Small intestine (tissue), 7 donors: ENCODE measurements around the gene SSMEM1. TPM values are rescaled to one million over a fixed set of nuclear protein-coding genes. Genes with fewer than 3 reads are reported as not detected.
A peak's percentile ranks its signal among the peaks of the same experiment; 100 is the strongest.
"Not testable (repeated sequence)": the region's sequence is repeated elsewhere in the genome, so short reads cannot be mapped to it uniquely, and the experiment has no call there.

Experiments
- DNase-seq, 2 donors: peaks; one replicate each; pipeline versions ENCODE4 v3.0.0 to v3.0.0-alpha.2; 2013
- FAIRE-seq: peaks from 2 replicates; lab custom pipeline; 2012; peaks lifted over from hg19 to GRCh38; lab: Jason Lieb, UNC
- H3K27ac ChIP-seq, 3 donors: one replicate each; pipeline ENCODE4 v1.5.1; 2013; ENCODE audit warnings: low read length in 2 of 3, mild to moderate bottlenecking in 2 of 3, control low read depth in 1 of 3, inconsistent platforms in 1 of 3, low read depth in 1 of 3, moderate library complexity in 1 of 3
- H3K27me3 ChIP-seq, 3 donors: one replicate each; pipeline ENCODE4 v1.6.1; 2013; ENCODE audit warnings: low read length in 3 of 3, inconsistent platforms in 1 of 3; ENCODE audit not compliant: control insufficient read depth in 3 of 3, insufficient read depth in 3 of 3
- H3K36me3 ChIP-seq, 3 donors: one replicate each; pipeline ENCODE4 v1.6.1; 2013; ENCODE audit warnings: low read length in 3 of 3, inconsistent platforms in 1 of 3, low read depth in 1 of 3, mild to moderate bottlenecking in 1 of 3, moderate library complexity in 1 of 3; ENCODE audit not compliant: control insufficient read depth in 3 of 3, insufficient read depth in 2 of 3
- H3K4me1 ChIP-seq, 3 donors: one replicate each; pipeline ENCODE4 v1.6.1; 2013; ENCODE audit warnings: low read length in 2 of 3, inconsistent platforms in 1 of 3, low read depth in 1 of 3, mild to moderate bottlenecking in 1 of 3, moderate library complexity in 1 of 3; ENCODE audit not compliant: control insufficient read depth in 3 of 3, insufficient read depth in 2 of 3
- H3K4me3 ChIP-seq, 3 donors: one replicate each; pipeline ENCODE4 v1.5.1; 2013; ENCODE audit warnings: low read length in 3 of 3, control low read depth in 1 of 3, inconsistent platforms in 1 of 3, low read depth in 1 of 3, mild to moderate bottlenecking in 1 of 3, moderate library complexity in 1 of 3
- H3K9me3 ChIP-seq, 2 donors: one replicate each; pipeline ENCODE4 v1.6.1; 2013; ENCODE audit warnings: low read depth in 1 of 2, low read length in 1 of 2; ENCODE audit not compliant: control insufficient read depth in 2 of 2, insufficient read depth in 1 of 2
- WGBS, 3 donors: extraction: QIAGEN DNeasy Blood & Tissue Kit; methylation state at CpG; one replicate each; pipeline ENCODE4 v1.1.7; 2013; 5-methylcytosine and 5-hydroxymethylcytosine counted together
- polyA plus RNA-seq, 4 donors: library from polyadenylated mRNA; stranded (reverse) in 3 of 4; unstranded in 1 of 4; fragments of 200-250 nt in 3 of 4; fragments of 120-200 nt in 1 of 4; gene quantifications; one replicate each; pipeline versions ENCODE4 v1.2.1 to v1.2.3, GENCODE V29; 2013
- donor health status: healthy with polysubstance abuse.
- donor health status: control.
- donor health status: control.
- donor health status: Bipolar disorder and iron deficiency.
- donor health status: healthy.

SSMEM1 gene
- polyA plus RNA-seq, 4 donors: not detected

GRCh38 chr7:130243486-130243885, 35.8 kb downstream of the SSMEM1 start:
- H3K9me3 ChIP-seq, H3K36me3 ChIP-seq, H3K4me1 ChIP-seq, H3K27me3 ChIP-seq, H3K27ac ChIP-seq, H3K4me3 ChIP-seq, FAIRE-seq: not testable (repeated sequence)
- peak in 1 of 2 donors; percentile 10 for DNase-seq
- WGBS, 3 donors: 7 to 9% (median 7%) methylated on average over 1 of the region's 1 CpG

GRCh38 chr7:130246491-130246890, 38.8 kb downstream of the SSMEM1 start:
- WGBS, 3 donors: 87 to 100% (median 93%) methylated on average over 1 of the region's 1 CpG
- not testable (repeated sequence) for DNase-seq

GRCh38 chr7:130248842-130249241, 41.2 kb downstream of the SSMEM1 start:
- H3K4me1 ChIP-seq, FAIRE-seq: not testable (repeated sequence)
- WGBS, 3 donors: 96 to 97% (median 96%) methylated on average over 5 of the region's 5 CpGs

More at GRCh38 chr7:130246491-130246890, 38.8 kb downstream of the SSMEM1 start:
- H3K4me1 ChIP-seq, H3K27me3 ChIP-seq, H3K9me3 ChIP-seq, FAIRE-seq, H3K27ac ChIP-seq, H3K4me3 ChIP-seq, H3K36me3 ChIP-seq: not testable (repeated sequence)

GRCh38 chr7:130249626-130250025, 42.0 kb downstream of the SSMEM1 start:
- H3K27me3 ChIP-seq, FAIRE-seq, DNase-seq, H3K4me3 ChIP-seq, H3K27ac ChIP-seq, H3K4me1 ChIP-seq, H3K36me3 ChIP-seq, H3K9me3 ChIP-seq: not testable (repeated sequence)
- 87 to 89% (median 87%) methylated on average over 3 of the region's 3 CpGs for WGBS, 3 donors

More at GRCh38 chr7:130248842-130249241, 41.2 kb downstream of the SSMEM1 start:
- H3K4me3 ChIP-seq, H3K9me3 ChIP-seq, DNase-seq, H3K27ac ChIP-seq, H3K36me3 ChIP-seq, H3K27me3 ChIP-seq: not testable (repeated sequence)

- FAIRE-seq: no peak
- WGBS, 3 donors: 79 to 84% (median 84%) methylated on average over 6 of the region's 6 CpGs
Observed at GRCh38 chr7:130254555-130254954, 46.9 kb downstream of the SSMEM1 start.

GRCh38 chr7:130256704-130257103, 49.0 kb downstream of the SSMEM1 start:
- Histone ChIP-seq H3K27me3 (peaks cover 0 to 8% (median 0%) of the 10 kb centered on the region in 3 donors), H3K27ac (no peak overlapping the region), H3K9me3 (peaks cover 2 to 45% of the 10 kb centered on the region in 2 donors), H3K4me3 (no peak overlapping the region), H3K36me3 (no peaks in the 10 kb centered on the region), H3K4me1 (no peaks in the 10 kb centered on the region)
- WGBS, 3 donors: 77 to 86% (median 81%) methylated on average over 2 of the region's 2 CpGs
- no peak for FAIRE-seq
- no peak for DNase-seq

More at GRCh38 chr7:130254555-130254954, 46.9 kb downstream of the SSMEM1 start:
- no peak overlapping the region for H3K27ac ChIP-seq
- no peak for DNase-seq
- no peak overlapping the region for H3K4me3 ChIP-seq
- H3K4me1 ChIP-seq: no peaks in the 10 kb centered on the region
- H3K27me3 ChIP-seq: peaks cover 0 to 5% (median 0%) of the 10 kb centered on the region in 3 donors
- H3K36me3 ChIP-seq: no peaks in the 10 kb centered on the region
- H3K9me3 ChIP-seq: peaks cover 2 to 30% of the 10 kb centered on the region in 2 donors

- Histone ChIP-seq H3K27ac (no peak overlapping the region), H3K27me3 (peaks cover 0 to 8% (median 0%) of the 10 kb centered on the region in 3 donors), H3K4me1 (no peaks in the 10 kb centered on the region), H3K9me3 (peaks cover 2 to 45% of the 10 kb centered on the region in 2 donors), H3K36me3 (no peaks in the 10 kb centered on the region), H3K4me3 (no peak overlapping the region)
- FAIRE-seq (no peak), DNase-seq (no peak)
- 39 to 71% (median 48%) methylated on average over 1 of the region's 1 CpG for WGBS, 3 donors
Observed at GRCh38 chr7:130258494-130259078, 50.9 kb downstream of the SSMEM1 start.

- Histone ChIP-seq H3K36me3 (no peaks in the 10 kb centered on the region), H3K27me3 (peaks cover 0 to 2% (median 0%) of the 10 kb centered on the region in 3 donors), H3K4me3 (no peak overlapping the region), H3K9me3 (peaks cover 0 to 22% of the 10 kb centered on the region in 2 donors), H3K27ac (no peak overlapping the region), H3K4me1 (peaks cover 0 to 6% (median 0%) of the 10 kb centered on the region in 3 donors)
- no peak for FAIRE-seq
- DNase-seq: no peak
- WGBS, 3 donors: 68 to 80% (median 68%) methylated on average over 2 of the region's 2 CpGs
Observed at GRCh38 chr7:130262448-130262847, 54.8 kb downstream of the SSMEM1 start.
